Dermis blood vessel endothelial cell (primary cell): ENCODE results near the gene UIMC1. TPM values are rescaled to one million over a fixed set of nuclear protein-coding genes. Genes with fewer than 3 reads are reported as not detected.
"Not testable (repeated sequence)": the region's sequence is repeated elsewhere in the genome, so short reads cannot be mapped to it uniquely, and the experiment has no call there.

Source experiments
- DNase-seq: peaks from one replicate; pipeline ENCODE4 v3.0.0; 2010
- total RNA-seq: library from RNA; depleted of rRNA; stranded (reverse); fragments of >200 nt; gene quantifications from 2 replicates; pipeline ENCODE4 v1.2.3, GENCODE V29; 2014

The UIMC1 gene
- total RNA-seq, 1 donor from 2014 or later, result 73.5 TPM

DNA sequence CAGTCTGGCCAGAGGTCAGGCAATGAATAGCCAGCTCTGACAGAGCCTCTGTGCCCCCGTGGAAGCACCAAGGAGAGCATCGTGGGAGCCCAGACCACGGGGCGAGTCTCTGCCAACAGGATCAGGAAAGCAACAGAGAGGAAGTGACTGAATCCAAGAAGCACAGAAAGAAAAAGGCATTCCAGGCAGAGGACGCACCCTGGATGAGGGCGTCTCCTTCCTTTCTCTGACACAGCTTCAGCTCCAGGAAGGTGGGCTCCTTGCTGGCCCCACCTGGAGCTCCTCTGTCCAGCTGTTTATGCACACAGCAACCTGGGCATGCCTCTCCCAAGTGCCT is 124.0 kb downstream of the UIMC1 start:
- DNase-seq, result peak; percentile 5

DNA sequence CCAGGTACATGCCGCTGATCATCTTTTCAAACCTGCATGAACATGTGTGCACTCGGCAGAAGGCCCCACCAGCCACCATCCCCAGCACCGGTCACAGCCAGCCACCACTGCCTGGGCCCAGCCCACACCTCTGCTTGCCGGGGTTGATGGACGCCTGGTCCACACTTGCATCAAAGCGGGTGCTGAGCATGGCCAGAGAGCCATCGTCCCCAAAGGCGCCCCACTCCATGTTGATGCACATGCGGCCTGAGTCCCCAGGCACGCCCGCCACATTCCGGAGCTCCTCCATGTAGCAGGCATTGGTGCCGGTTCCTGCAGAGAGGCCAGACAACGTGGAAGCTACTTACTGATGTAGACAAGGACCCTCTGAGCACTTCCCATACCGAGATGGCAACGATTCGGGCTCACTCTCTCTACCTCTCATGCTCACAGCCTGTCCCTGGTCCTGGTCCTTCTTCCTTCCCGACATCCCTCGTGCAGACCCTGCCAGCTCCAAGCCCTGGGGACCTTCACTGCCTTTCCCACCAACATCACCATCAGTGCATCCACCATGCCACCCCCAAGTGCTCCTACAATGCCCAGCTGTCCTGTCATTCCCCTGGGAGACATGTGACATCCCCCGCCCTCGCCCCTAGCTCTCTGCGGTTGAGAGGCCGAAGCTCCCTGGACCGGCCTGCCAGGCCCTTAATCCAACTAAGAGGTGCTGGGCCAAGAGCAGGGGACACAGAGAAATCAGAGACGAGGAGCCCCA is 124.6 kb downstream of the UIMC1 start:
- DNase-seq, result no peak

DNA sequence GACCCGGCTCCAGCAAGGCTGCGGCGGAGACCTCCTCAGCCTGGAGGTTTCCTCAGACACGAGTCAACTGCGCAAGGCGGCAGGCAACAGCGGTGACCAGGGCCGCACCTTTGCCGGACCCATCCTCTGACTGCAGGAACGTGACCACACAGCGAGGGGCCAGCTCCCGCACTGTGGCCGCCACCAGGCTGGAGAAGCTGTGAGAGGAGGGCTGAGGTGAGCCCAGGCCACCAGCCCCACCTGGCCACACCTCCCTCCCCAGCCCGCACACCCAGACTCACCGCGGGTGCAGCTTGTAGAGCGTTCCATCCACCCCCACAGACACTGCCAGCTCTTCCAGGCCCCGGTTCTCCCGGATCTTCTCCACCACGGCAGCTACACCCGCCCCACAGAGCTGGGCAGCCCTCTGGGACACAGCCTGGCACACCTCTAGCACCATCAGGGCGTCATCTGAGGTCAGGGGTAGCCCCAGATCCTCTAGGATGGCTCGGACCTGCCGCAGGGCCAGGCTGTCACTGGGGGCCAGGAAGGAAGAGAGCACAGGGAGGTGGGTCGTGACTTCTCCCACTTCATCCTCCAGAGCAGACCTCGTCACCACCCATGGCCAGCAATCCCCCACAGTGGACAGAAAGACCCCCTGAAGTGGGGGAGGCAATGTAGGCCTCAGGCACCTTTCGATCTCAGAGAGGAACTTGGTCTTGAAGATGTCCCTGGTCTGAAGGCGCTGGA is 125.4 kb downstream of the UIMC1 start:
- no peak for DNase-seq

DNA sequence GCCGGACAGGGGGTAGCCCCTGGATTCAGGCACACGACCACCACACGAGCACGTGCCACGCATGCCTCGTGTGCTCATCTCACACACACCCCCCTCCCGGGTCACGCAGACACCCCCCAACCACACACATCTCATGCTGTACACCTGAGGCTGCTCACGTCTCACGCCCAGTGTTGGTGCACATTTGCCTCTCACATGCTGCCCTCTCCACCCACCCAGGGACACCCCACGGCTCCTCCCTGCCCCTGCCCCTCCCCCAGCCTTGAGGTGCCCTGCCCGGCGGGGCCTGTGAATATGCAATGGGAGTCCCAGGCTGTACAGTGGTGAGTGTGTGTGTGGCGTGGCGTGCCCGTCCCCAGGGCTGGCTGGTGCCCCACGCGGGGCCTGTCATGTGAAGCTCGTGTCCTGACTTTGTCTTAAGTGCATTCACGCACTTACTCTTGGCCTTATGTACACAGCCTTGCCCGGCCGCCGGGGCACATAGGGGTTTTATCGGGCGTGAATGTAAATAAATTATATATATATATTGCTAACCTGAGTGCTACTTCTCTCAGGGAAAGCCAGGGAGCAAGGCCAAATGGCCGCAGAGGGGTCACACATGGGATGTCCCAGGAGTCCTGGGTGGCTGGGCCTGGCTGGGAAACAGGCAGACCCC is 126.1 kb downstream of the UIMC1 start:
- no peak for DNase-seq

DNA sequence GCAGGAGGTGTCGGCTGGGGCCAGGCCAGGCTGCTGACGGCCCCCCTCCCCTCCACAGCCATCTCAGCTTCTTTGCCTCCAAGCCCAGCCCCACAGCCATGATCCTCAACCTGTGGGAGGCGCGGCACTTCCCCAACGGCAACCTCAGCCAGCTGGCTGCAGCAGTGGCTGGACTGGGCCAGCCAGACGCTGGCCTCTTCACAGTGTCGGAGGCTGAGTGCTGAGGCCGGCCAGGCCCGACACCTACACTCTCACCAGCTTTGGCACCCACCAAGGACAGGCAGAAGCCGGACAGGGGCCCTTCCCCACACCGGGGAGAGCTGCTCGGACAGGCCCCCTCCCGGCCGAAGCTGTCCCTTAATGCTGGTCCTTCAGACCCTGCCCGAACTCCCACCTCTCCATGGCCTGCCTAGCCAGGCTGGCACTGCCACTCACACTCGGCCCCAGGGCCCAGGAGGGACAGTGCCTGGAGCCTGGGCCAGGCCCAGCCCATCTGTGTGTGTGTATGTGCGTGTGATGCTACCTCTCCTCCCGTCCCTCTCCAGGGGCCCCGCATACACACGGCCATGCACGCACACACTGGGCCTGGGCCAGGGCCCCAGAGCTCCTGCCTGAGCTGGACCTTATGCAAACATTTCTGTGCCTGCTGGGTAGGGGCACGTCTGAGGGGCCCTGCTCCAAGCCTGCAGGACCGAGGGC is 126.8 kb downstream of the UIMC1 start:
- DNase-seq, result no peak

DNA sequence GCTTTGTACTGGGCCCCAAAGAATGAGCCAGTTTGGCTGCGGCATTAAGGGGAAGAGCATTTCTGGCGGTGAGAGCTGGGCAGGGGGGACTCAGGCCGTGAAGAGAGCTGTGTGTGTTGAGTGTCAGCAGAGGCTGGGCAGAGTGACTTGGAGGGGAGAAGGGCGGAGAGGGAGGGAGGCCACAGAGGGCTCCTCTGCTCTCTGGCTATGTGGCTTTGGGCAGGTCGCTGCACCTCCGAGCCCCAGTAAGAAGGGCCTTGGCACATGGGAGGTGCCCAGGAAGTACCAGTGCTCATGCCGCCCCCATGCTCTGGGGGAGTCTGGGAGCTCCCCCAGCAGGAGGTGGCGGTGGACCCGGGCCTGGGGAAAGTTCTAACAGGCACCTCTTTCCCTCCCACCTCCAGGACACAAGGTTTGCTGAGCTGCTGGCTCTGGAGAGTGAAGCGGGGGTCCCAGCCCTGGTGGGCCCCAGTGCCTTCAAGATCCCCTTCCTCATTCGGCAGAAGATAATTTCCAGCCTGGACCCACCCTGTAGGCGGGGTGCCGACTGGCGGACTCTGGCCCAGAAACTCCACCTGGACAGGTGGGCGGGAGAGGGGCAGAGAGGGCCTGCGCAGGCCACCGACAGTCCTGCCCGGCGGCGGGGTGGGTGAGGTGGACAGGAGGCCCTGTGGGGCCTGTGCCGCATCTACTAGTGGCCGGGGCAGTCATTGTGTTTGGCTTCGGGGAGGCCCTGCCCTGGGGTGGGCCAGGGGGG is 127.5 kb downstream of the UIMC1 start:
- DNase-seq, result no peak

DNA sequence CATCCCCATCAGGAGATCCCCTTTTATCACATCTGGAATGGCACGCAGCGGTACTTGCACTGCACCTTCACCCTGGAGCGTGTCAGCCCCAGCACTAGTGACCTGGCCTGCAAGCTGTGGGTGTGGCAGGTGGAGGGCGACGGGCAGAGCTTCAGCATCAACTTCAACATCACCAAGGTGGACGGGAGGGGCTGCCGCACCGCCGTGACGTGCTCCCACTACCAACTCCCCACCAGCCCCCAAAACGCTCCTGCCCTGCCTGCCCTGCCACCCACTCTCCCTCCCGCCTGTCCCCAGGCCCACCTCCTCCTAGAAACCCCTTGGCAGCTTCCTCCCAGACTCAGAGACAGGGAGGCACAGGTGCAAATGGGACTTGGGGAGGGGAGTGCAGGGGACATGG is 128.1 kb downstream of the UIMC1 start:
- DNase-seq, result no peak

DNA sequence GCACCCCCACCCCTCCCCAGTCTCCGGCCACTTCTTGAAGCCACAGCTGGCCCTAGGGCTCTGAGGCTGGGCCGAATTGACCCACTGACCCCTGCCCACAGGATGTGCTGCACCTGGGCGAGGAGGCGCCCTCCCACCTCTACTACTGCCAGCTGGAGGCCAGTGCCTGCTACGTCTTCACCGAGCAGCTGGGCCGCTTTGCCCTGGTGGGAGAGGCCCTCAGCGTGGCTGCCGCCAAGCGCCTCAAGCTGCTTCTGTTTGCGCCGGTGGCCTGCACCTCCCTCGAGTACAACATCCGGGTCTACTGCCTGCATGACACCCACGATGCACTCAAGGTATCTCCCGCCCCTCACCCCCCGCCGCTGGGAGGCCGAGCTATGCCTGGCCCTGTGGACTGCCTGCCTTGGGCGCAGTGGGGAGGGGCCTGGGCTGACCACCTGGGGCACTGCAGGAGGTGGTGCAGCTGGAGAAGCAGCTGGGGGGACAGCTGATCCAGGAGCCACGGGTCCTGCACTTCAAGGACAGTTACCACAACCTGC is 128.7 kb downstream of the UIMC1 start:
- DNase-seq, result no peak

DNA sequence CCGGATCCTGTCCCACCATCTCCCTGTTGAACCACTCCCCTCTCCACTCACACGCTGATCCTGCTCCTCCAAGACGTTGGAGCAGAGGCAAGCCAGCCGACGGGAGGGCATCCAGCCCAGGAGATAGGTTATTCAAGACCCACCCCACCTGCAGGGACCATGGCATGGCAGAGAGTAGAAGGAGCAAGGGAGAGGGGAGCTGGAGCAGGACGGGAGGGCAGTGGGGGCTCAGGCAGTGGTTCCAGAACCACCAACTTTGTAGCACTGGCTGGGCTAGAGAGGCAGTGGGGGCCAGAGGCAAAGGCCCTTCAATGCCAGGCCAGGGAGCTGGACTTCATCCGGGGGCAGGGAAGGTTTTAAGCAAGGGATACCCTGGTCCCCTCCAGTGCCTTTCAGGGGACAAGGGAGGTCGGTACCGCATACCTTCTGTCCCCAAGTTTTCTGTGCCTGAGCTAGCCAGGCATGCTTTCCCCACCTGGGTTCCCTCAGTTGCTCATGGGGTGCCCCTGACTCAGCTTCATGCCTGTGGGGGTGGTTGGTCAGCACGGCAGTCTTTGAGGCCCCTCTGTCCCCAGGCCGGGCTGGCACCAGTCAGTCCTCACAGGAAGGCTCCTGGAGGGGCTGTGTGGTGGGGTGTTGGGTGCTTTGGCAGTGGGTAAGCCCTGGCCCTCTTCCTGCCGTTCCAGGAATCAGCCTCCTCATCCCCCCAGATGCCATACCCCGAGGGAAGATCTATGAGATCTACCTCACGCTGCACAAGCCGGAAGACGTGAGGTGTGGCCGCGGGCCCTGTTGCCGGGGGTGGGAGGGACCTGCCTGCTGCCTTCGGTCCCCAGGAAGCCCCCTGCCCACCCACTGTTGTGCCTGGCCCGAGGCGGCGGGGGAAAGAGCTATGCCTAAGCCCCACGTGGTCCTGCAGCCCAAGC is 129.8 kb downstream of the UIMC1 start:
- no peak for DNase-seq

DNA sequence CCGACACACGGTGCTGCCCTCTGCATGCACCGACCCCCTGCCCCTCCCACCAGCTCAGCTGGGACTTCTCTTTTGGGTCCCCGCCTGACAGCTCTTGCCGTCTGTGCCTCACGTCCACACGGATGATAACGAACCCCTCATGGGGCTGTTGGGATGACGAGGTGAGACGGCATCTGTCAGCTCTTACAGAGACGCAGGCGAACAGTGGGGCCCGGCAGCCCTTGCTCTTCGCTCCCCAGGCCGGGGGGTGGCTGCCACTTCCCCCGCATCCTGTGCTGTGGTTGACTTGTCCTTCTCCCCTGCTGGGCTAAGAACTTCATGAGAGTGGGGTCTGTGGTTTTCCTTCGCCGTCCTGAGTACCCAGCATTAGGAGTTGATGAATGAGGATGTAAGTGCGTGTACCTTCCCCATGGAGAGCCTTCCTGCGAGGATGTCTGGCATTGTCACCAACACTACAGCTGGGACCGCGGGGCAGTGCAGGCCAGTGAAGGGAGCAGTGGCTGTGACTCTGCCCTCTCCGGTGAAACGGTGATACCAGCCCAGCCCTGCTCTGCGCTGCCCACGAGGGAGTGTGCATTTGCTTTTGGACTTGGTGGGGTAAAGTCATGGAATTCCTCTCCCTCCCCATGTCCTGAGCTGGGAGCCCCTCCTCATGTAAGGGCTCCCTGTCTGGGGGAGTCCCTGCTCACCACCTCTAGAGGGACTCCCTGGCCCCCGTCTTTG is 130.6 kb downstream of the UIMC1 start:
- no peak for DNase-seq

DNA sequence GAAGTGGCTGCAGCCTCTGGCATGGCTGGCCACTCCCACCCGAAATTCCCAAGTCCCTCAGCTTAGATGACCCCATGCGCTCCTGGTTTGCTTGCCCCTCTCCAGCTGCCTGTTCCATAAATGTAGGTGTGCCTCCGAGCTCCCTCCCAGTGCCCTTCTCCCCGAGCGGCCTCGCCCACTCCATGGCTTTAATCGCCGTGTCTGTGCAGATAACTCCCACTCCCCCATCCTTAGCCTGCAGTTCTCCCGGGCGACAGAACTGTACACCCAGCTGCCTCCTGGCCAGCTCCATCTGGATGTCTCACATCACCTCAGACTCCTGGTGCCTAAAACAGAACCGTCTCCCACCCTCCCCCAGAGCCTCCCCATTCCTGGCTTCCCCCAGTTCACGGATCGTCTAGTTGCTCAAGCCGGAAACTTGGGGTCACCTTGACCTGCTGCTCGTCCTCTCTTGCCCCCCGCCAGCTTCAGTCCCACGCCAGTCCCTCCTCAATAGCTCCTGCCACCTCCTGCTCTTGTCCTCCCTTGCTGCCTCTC is 131.5 kb downstream of the UIMC1 start:
- DNase-seq, result no peak

DNA sequence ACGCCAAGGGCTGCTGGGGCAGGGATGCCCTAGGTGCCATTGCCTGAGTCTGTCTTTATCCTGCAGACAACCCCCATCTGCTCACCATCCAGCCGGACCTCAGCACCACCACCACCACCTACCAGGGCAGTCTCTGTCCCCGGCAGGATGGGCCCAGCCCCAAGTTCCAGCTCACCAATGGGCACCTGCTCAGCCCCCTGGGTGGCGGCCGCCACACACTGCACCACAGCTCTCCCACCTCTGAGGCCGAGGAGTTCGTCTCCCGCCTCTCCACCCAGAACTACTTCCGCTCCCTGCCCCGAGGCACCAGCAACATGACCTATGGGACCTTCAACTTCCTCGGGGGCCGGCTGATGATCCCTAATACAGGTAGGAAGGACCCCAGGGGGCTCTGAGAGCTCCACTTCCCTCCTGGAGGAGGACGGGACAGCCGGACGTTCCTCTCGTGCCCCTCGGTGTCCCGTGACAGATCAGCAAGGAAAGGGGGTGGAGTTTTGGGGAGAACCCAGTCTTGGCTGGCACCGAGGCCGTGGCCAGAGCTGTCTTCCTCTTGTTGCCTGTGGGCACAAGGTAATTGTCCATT is 132.3 kb downstream of the UIMC1 start:
- no peak for DNase-seq

DNA sequence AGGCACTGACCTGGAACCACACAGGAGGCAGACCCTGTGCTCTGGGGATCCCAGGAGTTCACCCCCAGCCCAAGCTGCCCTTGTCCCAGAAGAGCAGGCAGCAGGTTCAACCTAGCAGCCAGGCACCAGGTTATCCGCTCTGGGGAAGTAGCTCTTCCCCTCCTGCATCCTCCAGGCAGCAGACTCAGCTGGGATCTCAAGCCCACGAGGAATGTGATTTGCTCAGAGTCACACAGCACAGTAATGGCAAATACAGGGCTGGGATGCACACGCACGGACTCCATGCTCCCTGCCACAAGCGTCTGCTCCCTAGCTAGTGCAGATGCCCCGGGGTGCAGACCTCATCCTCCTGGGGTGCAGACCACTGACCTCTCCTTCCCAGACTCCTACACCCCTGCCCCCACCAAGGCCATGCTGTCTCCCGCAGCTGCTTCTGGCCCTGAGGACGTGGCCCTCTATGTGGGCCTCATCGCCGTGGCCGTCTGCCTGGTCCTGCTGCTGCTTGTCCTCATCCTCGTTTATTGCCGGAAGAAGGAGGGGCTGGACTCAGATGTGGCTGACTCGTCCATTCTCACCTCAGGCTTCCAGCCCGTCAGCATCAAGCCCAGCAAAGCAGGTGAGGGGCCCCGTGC is 132.9 kb downstream of the UIMC1 start:
- no peak for DNase-seq

DNA sequence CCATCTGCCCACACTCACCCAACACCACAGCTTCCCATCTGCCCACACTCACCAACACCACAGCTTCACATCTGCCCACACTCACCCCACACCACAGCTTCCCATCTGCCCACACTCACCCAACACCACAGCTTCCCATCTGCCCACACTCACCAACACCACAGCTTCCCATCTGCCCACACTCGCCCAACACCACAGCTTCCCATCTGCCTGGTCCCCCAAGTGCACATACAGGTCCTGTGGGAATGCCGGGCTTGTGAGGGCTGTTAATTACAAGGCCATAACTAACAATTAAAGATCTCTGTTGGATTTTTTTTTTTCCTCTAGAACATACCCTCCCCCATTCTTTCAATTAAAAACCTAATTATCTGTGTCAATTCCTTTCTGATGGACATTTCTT is 133.6 kb downstream of the UIMC1 start:
- DNase-seq, result not testable (repeated sequence)

DNA sequence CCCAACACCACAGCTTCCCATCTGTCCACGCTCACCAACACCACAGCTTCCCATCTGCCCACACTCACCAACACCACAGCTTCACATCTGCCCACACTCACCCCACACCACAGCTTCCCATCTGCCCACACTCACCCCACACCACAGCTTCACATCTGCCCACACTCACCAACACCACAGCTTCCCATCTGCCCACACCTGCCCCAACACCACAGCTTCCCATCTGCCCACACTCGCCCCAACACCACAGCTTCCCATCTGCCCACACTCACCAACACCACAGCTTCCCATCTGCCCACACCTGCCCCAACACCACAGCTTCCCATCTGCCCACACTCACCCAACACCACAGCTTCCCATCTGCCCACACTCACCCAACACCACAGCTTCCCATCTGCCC is 134.0 kb downstream of the UIMC1 start:
- DNase-seq, result not testable (repeated sequence)

DNA sequence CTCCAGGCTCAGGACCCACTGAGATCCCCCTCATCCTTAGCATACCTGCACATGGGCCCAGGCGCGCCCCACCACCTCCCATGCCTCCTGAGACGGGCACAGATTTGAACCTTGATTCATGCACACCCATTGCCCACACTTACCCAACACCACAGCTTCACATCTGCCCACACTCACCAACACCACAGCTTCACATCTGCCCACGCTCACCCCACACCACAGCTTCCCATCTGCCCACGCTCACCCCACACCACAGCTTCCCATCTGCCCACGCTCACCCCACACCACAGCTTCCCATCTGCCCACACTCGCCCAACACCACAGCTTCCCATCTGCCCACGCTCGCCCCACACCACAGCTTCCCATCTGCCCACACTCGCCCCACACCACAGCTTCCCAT is 135.9 kb downstream of the UIMC1 start:
- DNase-seq, result not testable (repeated sequence)

DNA sequence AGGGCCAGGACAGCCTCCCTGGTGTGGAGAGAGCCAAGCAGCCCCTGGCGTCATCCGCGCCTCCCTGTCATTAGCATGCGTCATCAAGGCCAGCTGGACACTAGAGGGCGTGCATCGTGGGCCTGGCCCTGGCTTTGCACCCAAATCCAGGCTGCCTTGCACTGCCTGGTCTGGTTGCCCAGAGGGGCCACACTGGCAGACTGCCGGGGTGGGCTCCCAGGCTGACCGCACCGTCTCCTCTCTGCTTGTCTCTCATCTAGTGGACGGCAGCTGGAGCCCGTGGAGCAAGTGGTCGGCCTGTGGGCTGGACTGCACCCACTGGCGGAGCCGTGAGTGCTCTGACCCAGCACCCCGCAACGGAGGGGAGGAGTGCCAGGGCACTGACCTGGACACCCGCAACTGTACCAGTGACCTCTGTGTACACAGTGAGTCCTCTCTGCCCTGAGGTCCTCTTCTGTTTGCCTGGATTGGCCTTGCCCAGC is 136.4 kb downstream of the UIMC1 start:
- DNase-seq, result peak; percentile 79

DNA sequence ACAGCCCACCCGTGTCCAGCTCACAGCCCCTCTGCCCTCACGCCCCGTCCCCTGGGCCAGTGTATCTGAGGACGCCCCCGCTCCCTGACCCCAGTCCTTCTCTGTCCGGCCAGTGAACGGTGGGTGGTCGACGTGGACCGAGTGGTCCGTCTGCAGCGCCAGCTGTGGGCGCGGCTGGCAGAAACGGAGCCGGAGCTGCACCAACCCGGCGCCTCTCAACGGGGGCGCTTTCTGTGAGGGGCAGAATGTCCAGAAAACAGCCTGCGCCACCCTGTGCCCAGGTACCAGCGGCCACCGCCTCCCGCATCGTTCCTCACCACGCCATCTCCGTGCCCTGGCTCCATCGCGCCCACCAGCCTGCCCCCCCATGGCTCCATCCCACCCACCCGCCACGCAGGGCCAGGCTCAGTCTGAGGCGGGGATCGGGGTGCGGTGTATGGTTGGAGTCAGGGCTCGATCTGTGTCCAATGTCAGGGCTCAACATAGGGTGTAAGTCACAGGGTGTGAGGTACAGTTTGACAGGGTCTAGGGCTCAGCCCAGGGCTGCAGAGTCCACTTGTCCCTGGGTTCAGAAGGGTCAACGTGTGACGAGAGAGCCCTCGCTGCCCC is 137.0 kb downstream of the UIMC1 start:
- DNase-seq, result no peak

DNA sequence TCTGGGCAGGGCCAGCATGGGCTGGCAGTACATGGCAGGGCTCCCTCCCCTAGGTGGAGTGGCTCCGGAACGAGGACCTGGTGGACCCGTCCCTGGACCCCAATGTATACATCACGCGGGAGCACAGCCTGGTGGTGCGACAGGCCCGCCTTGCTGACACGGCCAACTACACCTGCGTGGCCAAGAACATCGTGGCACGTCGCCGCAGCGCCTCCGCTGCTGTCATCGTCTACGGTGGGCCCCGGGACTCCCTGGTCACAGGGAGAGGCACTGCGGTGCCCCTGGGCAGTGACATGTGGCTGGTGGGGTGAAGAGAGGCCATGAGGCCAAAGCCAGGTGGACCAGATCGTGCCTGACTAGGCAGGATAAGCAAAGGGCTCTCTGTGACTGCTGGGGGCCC is 137.8 kb downstream of the UIMC1 start:
- DNase-seq, result no peak
